Measurements from ENCODE around the gene MSL3.

The MSL3 gene, protein sequence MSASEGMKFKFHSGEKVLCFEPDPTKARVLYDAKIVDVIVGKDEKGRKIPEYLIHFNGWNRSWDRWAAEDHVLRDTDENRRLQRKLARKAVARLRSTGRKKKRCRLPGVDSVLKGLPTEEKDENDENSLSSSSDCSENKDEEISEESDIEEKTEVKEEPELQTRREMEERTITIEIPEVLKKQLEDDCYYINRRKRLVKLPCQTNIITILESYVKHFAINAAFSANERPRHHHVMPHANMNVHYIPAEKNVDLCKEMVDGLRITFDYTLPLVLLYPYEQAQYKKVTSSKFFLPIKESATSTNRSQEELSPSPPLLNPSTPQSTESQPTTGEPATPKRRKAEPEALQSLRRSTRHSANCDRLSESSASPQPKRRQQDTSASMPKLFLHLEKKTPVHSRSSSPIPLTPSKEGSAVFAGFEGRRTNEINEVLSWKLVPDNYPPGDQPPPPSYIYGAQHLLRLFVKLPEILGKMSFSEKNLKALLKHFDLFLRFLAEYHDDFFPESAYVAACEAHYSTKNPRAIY

DNA sequence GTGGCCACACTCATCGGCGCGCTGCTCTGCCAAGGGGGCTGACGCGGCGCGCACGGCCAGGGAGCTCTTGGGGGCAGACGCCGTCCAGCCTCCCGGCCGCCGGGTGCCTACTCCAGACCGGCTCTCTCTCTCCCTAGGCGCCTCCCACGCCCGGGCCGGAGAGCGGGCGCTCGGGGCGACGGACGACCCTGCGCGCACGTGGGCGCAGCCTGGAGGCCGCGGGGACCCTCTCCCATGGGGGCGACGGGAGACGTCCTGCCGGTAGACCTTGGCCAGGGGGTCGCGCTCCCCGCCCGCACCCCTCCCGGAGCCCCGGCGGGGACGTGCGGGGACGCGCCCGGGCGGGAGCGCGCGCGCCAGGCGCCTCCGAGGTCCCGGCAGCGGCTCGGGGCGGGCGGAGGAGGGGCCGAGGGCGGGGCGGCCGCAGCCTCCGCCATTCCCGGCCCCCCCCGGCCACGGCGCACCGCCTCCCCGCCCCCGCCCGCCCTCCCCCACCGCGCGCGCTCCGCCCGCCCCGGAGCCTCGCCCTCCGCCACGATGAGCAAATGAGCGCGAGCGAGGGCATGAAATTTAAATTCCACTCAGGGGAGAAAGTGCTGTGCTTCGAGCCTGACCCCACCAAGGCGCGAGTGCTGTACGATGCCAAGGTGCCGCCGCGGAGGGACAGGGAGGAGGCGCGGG is at the start of gene MSL3:
TSS of gene MSL3 (plus strand) at position 519 of the 681 bp plus-strand sequence. CDS start at position 546, 27 bp downstream.
- DNase-seq = peak in 1 of 2 donors; percentile 30

DNA sequence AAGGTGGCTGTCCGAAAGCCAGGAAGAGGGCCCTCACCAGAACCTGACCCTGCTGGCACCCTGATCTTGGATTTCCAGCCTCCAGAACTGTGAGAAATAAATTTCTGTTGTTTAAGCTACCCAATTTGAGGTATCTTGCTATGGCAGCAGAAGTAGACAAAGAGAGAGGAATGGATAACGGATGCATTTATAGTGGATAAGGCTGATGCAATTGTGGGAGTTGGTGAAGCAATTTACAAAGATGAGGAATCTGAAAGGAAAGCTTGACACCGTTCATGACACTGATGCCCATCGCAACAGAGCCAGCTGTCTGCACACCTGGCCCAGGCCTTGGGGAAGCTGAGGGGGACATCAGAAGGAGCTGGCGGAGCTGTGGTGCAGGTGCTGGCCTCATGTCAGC is 35.7 kb upstream of the MSL3 start:
- DNase-seq = no peak

DNA sequence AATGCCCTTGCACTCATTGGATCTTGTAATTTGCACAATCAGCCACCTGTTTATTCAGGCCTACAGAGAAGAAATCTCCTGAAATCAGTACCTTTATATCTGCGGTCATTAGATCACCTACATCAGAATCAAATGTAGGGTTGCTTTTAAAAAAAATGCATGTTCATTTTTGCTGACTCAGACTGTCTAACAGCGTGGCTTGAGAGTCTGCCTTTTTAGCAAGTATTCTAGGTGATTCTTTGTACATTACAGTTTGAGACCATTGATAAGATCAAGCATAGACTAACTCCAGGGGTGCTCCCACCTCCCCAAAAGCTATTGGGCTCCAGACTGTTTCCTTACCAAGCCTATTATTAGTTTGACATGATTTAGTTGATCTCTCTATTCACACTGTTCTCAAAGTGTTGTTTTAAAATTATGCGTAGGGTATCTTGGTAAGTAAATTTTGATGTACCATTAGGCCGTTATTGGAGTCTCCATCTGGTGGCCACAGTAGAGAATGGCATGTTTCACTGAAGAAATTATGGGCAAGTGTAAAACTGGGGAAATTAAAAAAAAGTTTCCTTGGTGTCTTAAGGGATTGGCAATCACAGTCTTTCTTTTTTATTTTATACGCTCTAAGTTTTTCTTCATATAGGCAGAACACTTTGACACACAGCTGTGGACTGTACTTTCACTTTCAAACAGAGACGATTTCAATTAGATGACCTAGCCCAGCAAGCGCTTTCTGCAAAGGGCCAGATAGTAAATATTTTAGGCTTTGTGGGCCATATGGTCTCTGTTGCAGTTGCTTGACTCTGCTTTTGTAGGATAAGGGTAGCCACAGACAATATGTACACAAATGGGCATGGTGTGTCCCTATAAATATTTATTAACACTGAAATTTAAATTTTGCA is 33.7 kb upstream of the MSL3 start:
- no peak for DNase-seq

DNA sequence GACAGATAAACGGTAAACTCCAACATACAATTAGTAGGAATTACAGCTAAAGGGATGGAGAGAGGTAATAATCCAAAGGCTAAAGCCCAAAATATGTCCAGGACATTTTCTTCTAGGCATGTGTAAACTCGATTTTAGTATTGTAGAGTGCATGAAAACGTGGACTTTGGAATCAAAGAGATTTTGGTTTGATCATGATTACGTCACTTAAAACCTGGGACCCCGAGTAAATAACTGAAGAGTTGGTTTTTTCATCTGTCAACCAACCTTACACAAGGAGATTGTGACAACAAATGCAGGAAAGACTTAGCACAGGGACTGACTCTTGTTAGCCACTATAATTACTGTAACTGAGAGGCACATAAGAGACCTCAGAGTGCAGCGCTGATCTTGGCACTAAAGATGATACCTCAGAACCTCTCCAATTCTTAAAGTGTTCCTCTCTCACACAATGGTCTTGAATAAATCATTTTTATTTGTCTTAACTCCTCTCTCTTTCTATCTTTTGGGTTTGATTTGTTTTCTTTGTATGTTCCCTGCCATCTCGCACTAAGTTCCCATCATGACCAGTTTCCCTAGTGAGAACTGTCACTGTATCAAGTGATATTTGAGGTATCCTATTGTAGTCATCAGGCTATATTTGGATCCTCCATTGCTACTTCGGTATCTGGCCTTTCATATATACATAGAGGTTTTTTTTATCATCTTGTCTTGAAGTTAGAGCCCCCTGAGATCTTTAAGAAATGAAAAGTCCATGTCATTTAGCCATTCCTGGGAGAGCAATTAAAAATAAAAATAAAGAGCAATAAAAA is 32.2 kb upstream of the MSL3 start:
- DNase-seq = no peak

DNA sequence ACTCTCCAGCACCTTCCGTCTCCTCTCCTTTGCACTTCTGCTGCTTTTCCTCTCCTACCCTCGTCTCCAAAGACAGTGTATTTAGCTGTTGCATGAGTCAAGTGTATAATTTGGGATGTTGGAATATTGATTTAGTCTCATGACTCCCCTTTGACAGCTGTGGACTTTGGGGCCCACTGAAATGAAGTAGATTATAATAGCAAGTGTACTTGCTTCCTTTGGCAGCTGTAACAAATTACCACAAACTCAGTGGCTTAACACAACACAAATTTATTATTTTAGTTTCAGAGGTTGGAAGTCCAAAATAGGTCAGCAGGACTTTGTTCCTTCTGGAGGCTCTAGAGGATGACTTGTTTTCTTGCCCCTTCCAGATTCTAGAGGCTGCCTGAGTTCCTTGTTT is 29.5 kb upstream of the MSL3 start:
- DNase-seq = no peak

DNA sequence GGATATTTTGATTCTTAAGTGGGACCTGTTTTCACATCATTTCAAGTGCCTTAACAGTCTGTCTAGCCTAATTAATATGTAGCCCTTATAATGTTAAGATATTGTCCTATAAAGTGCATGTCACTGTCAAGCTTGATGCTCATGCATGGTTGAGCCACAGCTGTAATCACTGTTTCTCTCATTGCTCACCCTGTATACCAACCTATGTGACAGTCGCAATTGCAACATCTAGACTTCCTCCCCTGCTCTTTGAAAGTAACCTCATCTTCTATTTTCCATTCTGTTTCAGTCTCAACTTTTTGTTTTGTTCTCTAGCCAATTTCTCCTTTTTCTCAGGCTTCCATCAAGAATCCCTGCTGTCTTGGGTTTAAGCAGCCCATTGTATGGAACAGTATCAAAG is 24.4 kb upstream of the MSL3 start:
- DNase-seq = no peak

DNA sequence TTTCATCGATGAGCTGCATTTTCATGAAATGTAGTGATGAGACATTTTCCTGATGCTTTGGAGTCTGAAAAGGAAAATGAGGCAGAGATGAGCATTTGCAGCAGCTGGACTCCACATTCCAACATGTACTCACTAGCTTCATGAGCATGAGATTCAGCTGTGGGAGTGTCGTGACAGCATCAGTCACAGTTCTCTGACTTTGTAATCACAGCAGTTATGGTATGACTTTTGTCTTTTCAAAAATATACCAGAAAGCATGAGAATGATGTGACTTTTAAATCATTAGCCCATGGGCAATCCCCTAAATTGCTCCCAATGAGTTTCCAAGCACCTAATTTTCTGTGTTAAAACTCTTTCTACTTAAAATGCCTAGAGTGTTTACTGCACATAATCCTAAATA is 18.3 kb upstream of the MSL3 start:
- DNase-seq = no peak

DNA sequence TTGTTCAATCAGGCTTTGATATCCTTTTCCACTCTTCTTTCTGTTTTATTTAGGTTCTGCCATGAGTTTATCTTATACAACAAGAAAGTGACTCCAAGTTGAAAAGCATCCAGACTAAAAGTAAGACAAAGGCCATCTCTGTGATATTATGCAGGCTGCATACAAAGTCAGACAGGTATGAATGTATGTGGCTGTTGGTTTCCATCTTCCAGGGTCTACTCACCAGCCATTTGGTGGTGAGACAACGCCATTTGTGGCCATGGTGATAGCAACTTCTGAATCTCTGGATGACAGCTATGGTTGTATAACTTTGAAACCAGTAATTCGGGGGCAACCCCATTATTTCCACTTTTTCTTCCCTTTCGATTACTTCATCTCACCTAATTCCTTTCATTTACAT is 17.2 kb upstream of the MSL3 start:
- no peak for DNase-seq

DNA sequence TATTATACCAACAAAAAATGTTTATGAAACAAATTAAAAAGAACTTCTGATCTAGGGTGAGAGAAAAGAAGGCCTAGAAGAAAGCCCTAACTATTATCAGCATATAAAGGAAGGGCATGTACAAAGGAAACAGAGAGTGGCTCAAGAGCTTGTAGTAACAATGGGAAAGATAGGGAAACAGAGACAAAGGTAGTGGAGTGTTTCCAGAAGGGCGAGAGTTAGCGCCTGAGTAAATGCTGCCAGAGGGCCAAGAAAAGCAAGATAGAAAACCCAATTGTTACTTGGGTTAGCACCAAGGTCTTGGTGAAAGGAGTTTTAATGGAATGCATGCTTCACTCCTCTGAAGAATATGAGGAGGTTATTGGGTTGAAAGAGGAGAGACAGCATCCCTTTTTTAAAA is 16.5 kb upstream of the MSL3 start:
- no peak for DNase-seq

DNA sequence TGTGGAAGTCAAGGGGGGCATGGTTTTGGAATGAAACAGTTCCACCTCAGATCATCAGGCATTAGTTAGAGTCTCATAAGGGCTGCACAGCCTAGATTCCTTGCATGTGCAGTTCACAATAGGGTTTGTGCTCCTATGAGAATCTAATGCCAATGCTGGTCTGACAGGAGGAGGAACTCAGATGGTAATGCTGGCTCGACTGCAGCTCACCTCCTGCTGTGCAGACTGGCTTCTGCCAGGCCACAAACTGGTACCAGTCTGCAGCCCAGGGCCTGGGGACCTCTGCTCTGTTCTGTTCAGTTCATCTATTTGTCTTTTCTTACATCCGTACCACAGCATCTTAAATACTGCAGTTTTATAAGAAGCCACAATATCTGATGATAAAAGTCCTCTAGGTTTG is 12.2 kb upstream of the MSL3 start:
- no peak for DNase-seq

DNA sequence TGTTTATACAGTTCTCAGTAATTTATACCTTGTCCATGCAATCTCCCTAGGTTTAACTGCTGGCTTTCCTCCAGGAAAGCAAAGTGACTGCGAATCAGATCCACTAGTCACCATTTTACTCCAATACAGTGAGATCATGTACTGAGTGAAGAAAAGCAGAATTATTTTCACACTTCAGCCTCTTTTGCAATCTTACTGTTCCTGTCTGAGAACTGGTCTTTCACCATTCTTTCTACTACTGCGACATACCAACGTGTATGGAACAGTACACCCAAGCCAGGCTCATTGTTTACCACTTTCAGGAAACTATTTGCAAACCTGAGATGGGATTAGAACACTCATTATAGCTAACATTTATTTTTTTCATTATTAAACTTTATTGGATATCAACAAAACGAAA is 8.0 kb upstream of the MSL3 start:
- no peak for DNase-seq

DNA sequence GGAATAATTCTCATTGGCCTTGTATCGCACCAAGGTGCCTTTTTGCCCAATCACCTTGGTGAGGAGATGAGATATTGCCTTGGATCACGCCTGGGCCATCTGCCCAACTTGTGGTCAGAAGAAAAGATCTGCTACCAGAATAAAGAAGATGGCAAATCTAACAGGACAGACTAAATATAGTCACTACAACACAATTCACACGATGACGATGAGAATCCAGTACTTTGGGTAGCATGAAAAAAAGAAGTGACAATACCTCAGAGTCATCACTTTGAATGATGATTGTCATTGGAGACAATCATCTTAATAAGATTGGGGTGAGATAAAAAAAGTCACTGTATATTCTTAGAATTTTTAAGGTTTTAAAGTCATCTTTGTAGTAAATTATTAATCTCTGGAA is 7.3 kb upstream of the MSL3 start:
- DNase-seq = no peak

DNA sequence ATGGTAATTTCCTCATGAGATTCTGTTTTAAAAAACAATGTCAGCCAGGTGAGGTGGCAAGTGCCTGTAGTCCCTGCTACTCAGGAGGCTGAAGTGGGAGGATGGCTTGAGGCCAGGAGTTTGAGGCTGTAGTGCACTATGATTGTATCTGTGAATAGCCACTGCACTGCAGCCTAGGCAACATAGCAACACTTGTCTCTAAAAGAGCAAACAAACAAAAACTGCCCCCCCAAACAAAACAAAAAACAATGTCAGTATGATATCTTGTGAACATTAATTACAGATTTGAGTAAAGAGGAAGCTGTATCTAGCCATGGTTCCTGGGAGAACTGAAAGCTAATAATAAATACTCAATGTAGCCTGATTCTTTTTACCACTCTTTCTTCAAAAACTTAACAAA is 6.8 kb upstream of the MSL3 start:
- no peak for DNase-seq

DNA sequence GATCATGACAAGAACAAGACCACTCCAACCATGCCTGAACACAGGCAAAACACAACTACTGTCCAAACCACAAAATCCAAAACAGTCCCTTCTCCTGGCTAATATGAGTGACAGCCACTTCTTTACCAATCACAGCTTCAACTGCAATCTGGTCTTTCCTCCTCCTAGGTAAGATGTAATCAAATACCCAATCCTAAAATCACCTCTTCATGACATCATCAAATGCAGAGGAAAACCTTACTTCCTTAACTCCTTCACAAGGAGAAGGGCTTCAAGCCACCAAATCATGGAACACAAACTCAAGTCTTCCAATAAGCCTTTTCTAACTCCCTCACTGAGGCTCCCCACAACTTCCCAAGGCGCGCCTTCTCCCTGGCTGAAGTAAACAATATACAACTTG is 4.4 kb upstream of the MSL3 start:
- no peak for DNase-seq

DNA sequence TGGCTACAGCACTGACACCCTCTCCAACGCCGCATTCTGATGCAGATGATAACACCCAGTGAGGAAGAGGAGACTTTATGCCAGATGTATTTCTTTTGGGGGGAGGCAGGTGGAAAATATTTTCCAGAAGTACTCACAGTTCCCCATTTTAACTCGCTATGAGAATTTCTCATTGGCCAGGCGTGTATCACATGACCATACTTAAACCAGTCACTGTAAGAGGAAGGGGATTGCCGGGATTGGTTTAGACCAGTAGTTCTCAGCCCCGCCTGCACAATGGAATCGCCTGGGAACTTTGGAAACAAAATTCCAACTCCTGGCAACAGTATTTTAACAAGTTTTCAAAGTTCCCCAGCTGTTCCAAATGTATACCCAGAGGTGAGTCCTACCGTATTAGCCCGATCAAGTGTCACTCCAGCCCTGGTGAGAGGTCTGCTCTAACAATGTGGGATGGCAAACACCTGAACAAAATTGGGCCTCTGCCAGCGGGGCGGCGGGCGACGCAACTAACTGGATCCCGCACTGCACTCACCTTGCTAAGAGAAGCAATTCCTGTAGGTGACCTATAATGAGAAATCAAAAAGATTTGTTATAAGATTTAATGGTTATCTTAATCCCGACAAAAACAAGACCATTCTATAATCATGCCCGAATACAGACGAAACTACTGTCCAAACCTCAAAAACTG is 2.9 kb upstream of the MSL3 start:
- DNase-seq = no peak

DNA sequence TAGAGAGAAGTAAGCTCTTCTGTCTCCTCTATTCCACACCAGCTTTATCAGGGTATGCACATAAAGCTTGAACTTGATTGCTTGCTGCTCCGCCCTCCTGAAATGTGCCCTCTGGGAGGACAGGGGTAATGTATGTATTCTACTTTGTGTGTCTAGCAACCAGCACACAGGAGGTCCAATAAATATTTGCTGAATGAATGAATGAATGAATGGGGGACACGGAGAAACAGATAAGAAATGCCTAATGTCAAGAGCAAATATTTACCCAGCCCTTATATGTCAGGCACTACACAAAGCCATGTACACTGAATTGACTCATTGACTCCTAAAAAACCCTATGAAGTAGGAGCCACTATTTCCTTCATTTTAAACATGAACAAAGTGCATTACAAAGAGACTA is 2.3 kb upstream of the MSL3 start:
- DNase-seq = no peak

DNA sequence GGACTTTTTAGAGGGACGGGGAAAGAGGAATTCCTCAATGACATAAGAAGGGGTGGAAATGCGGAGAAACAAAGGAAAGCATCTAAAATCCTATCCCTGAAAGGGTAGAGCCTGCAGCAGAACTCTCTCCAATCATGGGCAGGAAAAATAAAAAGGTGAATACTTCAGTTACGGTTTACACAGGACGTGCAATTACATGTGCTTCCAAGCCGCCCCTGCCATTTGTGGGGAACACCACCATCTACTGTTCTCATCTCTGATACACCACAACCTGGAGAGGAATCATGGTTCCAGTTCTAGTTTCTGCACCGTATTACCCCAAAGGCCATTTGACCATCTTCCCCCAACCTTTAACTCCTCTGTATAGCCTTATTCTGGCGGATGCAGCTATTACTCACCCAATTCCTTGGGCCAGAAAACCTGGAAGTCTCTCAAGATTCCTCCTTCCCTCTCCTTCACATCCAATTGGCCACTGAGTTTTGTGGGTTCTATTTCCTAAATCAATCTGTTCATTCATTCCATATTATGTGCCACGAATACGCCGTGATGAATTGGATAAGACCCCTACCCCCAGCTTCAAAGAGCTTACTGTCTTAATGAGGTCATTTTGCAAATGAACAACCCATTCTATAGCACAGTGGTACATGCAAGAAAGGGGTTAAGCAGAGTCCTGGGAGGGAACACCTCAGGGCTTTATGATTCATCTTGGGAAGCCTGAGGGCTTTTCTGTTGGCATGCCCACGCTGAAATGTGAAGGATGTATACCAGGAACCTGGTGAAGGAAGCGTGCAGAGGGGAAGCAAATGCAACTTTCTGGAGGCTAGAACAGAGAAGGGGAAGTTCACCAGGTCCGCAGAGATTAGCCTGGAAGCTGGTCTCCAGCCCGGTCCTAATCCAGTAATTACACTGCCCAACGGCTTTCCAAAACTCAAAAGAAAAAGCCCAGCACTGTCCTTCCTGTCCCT is 1.4 kb upstream of the MSL3 start:
- no peak for DNase-seq

DNA sequence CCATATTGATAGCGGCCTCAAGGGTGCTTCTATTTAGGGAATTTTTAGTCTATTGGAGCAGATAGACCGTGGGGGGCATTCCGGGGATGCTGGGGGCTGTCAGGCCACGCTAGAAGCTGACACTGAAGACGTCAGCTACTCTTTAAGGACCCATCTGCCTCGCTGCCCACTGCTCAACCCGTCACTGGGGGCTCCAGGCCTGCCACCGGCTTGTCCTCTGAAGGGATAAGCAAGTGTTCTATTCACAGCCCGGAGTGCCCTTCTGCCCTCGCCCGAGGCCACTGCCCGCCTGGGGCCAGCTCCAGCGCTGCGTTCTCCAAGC is 679 bp upstream of the MSL3 start:
- DNase-seq = no peak

DNA sequence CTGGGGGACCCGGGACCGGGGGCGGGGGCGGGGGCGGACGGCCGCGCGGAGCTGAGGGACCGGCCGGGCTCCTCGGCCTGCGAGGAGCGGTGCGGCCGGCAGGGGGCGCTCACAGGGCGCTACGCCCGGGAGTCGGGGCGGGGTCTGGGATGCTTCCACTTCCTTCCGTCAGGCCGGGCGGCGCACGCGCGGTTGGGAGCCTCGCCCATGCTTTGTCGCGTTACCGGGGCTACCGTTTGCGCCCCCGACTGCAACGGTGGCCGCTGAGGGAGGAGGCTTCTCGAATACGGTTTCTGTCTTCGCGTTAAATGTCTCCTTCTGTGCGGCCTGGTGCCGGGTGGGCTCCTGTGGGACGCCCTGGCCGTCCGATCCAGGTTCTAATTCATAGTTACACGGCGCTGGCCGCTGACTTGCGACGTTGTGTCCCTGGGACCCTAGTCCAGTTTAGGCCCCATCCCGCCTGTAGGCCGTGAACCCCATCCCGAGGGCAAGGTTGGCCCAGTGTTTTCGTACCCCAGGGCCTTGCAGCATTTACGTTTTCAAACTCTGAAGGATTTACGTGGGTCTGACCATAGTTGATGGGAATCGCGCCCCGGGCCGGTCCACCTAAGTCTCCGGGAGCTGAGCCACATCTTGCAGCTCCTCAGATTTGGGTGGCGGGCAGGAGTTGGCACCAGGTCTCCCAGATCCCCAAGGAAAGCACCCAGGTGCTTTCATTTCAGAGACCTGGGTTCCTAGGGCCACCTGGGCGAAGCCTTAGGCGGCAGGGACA is 549 bp downstream of the MSL3 start:
- peak; percentile 50 to 56 for DNase-seq

DNA sequence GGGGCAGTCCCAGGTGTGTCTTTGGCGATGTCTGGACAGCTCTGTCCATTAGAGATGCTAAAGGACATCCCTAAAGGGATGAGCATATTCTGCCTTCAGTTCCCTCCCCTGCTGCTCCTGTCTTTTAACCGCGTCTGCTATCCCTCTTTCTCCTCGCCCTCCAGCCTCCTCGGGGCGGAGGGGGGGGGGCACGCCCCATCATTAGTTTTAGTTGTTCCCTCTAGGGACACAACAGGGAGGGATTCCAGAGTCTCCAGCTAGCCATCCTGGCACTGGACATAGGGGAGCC is 1.1 kb downstream of the MSL3 start:
- peak in 1 of 2 donors; percentile 2 for DNase-seq

Measured in bone marrow (tissue), 2 donors.